ENCODE data around the gene ZNF654. TPM values are rescaled to one million over a fixed set of nuclear protein-coding genes. Genes with fewer than 3 reads are reported as not detected.

Gene ZNF654
- total and polyA plus RNA-seq, 9 of the 15 experiments (the other 6 are each of a cell fraction or from before 2014, with no cell fraction given): 2.4 to 8.6 (median 5.1) TPM

GRCh38 chr3:88093266-88093665 lies 34.2 kb downstream of the ZNF654 start:
- TF ChIP-seq XRCC5 (IDR thresholded peaks at IDR 0.05; ENCODE audit: low read depth, low read length): no peak
- no peak for TF ChIP-seq PRMT5 (CRISPR knock-in tag; IDR thresholded peaks at IDR 0.05)
- no peak for TF ChIP-seq WHSC1 (IDR thresholded peaks at IDR 0.05; ENCODE audit: low read length)
- TF ChIP-seq SMAD3 (CRISPR knock-in tag; conservative IDR thresholded peaks at IDR 0.05): no peak
- no peak for TF ChIP-seq IFI16 (CRISPR knock-in tag; IDR thresholded peaks at IDR 0.05)
- TF ChIP-seq FOS (IDR thresholded peaks at IDR 0.05; ENCODE audit: extremely low read depth, insufficient read length): no peak
- no peak for TF ChIP-seq CBX1 (IDR thresholded peaks at IDR 0.05; ENCODE audit: low read depth)
- no peak for TF ChIP-seq UBTF (IDR thresholded peaks at IDR 0.05; ENCODE audit: borderline replicate concordance in 1 of 2, low read depth in 2 of 2, low read length in 2 of 2)
- TF ChIP-seq ZFX (CRISPR knock-in tag; IDR thresholded peaks at IDR 0.05): no peak
- TF ChIP-seq CSDE1 (IDR thresholded peaks at IDR 0.05): no peak
- no peak for TF ChIP-seq SNAPC5 (CRISPR knock-in tag; IDR thresholded peaks at IDR 0.05)
- TF ChIP-seq ZNF766 (CRISPR knock-in tag; conservative IDR thresholded peaks at IDR 0.05): no peak
- TF ChIP-seq BRF1 (IDR thresholded peaks at IDR 0.05; ENCODE audit: borderline replicate concordance, extremely low read depth, insufficient read length): no peak
- TF ChIP-seq MITF (IDR thresholded peaks at IDR 0.05): no peak
- no peak for TF ChIP-seq ZC3H11A (IDR thresholded peaks at IDR 0.05; ENCODE audit: low read depth, low read length)
- no peak for TF ChIP-seq BRD4 (IDR thresholded peaks at IDR 0.05)
- no peak for TF ChIP-seq E2F6 (IDR thresholded peaks at IDR 0.05; ENCODE audit: borderline replicate concordance in 1 of 2, extremely low read depth in 1 of 2, insufficient read depth in 1 of 2, insufficient read length in 1 of 2, low read depth in 1 of 2, low read length in 1 of 2, poor library complexity in 1 of 2, severe bottlenecking in 1 of 2)
- no peak for TF ChIP-seq ARID1B (IDR thresholded peaks at IDR 0.05)
- FAIRE-seq (no peak), DNase-seq (ENCODE audit: extremely low read depth in 1 of 4, low spot score in 3 of 4) (no peak), ATAC-seq (no peak)
- ChIA-PET POLR2A (no interaction called here), CTCF (ENCODE audit: low intra/inter-chr PET ratio) (interaction anchor here (0.6 kb wide), 1 partner anchor 599 kb away, joined by 3 read pairs; no protein-coding TSS in a partner anchor)
- Histone ChIP-seq H3K27me3 (ENCODE audit: control insufficient read depth in 2 of 2, insufficient read depth in 2 of 2, low read length in 2 of 2) (no peaks in the 10 kb centered on the region), H3K4me1 (replicated peaks in 1 of 2; ENCODE audit: control insufficient read depth in 2 of 2, insufficient read depth in 2 of 2, low read length in 2 of 2) (no peaks in the 10 kb centered on the region), H4K20me1 (replicated peaks; ENCODE audit: control insufficient read depth, insufficient read depth, low read length) (no peaks in the 10 kb centered on the region), H3K27ac (ENCODE audit: extremely low read depth, low read depth, low read length) (no peak overlapping the region), H2AFZ (ENCODE audit: low read depth, low read length) (no peak overlapping the region), H3K9ac (ENCODE audit: insufficient read depth in 1 of 2, low read depth in 2 of 2, low read length in 2 of 2) (no peak overlapping the region), H3K79me2 (ENCODE audit: control insufficient read depth, insufficient read depth, low read length) (peaks cover 12% of the 10 kb centered on the region; the same call in 1 of the 3 replicates), H3K9me3 (replicated peaks; ENCODE audit: control insufficient read depth, insufficient read depth, low read depth, low read length) (peaks cover 7% of the 10 kb centered on the region), H3K4me2 (ENCODE audit: insufficient read depth, low read length) (no peak overlapping the region), H3K4me3 (no peak overlapping the region), H3K9me1 (ENCODE audit: control insufficient read depth, insufficient read depth, low read length) (no peaks in the 10 kb centered on the region), H3K36me3 (ENCODE audit: control insufficient read depth, insufficient read depth, low read length) (peaks cover 30% of the 10 kb centered on the region; the same call in 2 of the 3 replicates)
- no TSS peak for BruUV-seq (replicated peaks)
- intact Hi-C loops (cut with micrococcal nuclease): no loop called here
- in situ Hi-C loops (cut with MboI): no loop called here
- 100% methylated on average over 1 of the region's 1 CpG for WGBS (ENCODE audit: insufficient coverage, low coverage, missing lambda C conversion rate)

Data from K562 (cell line).